22Rv1 (cell line): Measurements from ENCODE around the gene ERMN.
"Not testable (repeated sequence)": the region's sequence is repeated elsewhere in the genome, so short reads cannot be mapped to it uniquely, and the experiment has no call there.

Experiments
- H3K27ac ChIP-seq: fragments of 450-650 bp; 2 replicates; pipeline ENCODE4 v1.5.1; 2017
- CTCF ChIP-seq: fragments of 450-650 bp; IDR thresholded peaks from 2 replicates; pipeline ENCODE4 v1.5.1; 2017; ENCODE audit warnings: mild to moderate bottlenecking
- ZFX ChIP-seq: fragments of 450-650 bp; IDR thresholded peaks from 2 replicates; pipeline ENCODE4 v1.6.1; 2017; ENCODE audit warnings: antibody characterized with exemption, borderline replicate concordance

ERMN gene

GRCh38 chr2:157325786-157326185 lies at the start of gene ERMN:
Gene ERMN (minus strand): TSS chr2:157325824. CDS start chr2:157325642, 182 bp downstream.
- H3K27ac ChIP-seq, result no peak within 1 kb of the TSS

GRCh38 chr2:157375384-157375783 lies 49.8 kb upstream of the ERMN start:
- no peak overlapping the region for H3K27ac ChIP-seq
- TF ChIP-seq CTCF (no peak), ZFX (no peak)

More at GRCh38 chr2:157325786-157326185, at the start of gene ERMN:
- TF ChIP-seq CTCF (no peak), ZFX (no peak)

GRCh38 chr2:157368508-157368907 lies 42.9 kb upstream of the ERMN start:
- not testable (repeated sequence) for H3K27ac ChIP-seq

GRCh38 chr2:157367704-157368103 lies 42.1 kb upstream of the ERMN start:
- TF ChIP-seq ZFX (no peak), CTCF (no peak)
- H3K27ac ChIP-seq, result no peak overlapping the region

GRCh38 chr2:157364257-157364974 lies 38.8 kb upstream of the ERMN start:
- H3K27ac ChIP-seq, result peak overlapping the region; percentile 59
- no peak for TF ChIP-seq ZFX
- TF ChIP-seq CTCF, result no peak

GRCh38 chr2:157363612-157364101 lies 38.0 kb upstream of the ERMN start:
- H3K27ac ChIP-seq, result peak overlapping the region; percentile 59
- TF ChIP-seq ZFX (no peak), CTCF (no peak)

GRCh38 chr2:157362627-157363026 lies 37.0 kb upstream of the ERMN start:
- no peak overlapping the region for H3K27ac ChIP-seq
- no peak for TF ChIP-seq ZFX
- no peak for TF ChIP-seq CTCF

GRCh38 chr2:157361526-157361925 lies 35.9 kb upstream of the ERMN start:
- TF ChIP-seq CTCF, result no peak
- TF ChIP-seq ZFX, result no peak
- no peak overlapping the region for H3K27ac ChIP-seq
